ENCODE data around the gene PABPC3.

- TF ChIP-seq ZC3H10 (CRISPR knock-in tag; IDR thresholded peaks at IDR 0.05) (no peak), TCF4 (CRISPR knock-in tag; IDR thresholded peaks at IDR 0.05; ENCODE audit: borderline replicate concordance) (no peak), TOX (CRISPR knock-in tag; IDR thresholded peaks at IDR 0.05; ENCODE audit: borderline replicate concordance) (no peak), TSHZ2 (CRISPR knock-in tag; IDR thresholded peaks at IDR 0.05) (no peak)
Measured at GRCh38 chr13:25148402-25148771, 52.5 kb downstream of the PABPC3 start.
